Kidney (tissue), 14 donors: Measurements from ENCODE around the gene EIF2B5. TPM values are rescaled to one million over a fixed set of nuclear protein-coding genes. Genes with fewer than 3 reads are reported as not detected.

ENCODE experiments used
- DNase-seq, 5 donors: peaks; one replicate each; pipeline ENCODE4 v3.0.0-alpha.2; 2013 to 2020
- FAIRE-seq: peaks from 2 replicates; lab custom pipeline; 2012; peaks lifted over from hg19 to GRCh38; lab: Jason Lieb, UNC
- H3K27ac ChIP-seq, 2 donors: one replicate each; pipeline ENCODE4 v1.7.0; 2013; ENCODE audit warnings: low read depth in 2 of 2, low read length in 2 of 2, inconsistent platforms in 1 of 2
- H3K27me3 ChIP-seq: one replicate; pipeline ENCODE4 v1.7.1; 2013; ENCODE audit warnings: low read length, inconsistent platforms; ENCODE audit not compliant: control insufficient read depth, insufficient read depth
- H3K36me3 ChIP-seq, 3 donors: one replicate each; pipeline versions ENCODE4 v1.7.0 to v1.7.1; 2013; ENCODE audit warnings: low read length in 3 of 3, control low read depth in 1 of 3, inconsistent platforms in 1 of 3; ENCODE audit not compliant: insufficient read depth in 3 of 3, control insufficient read depth in 2 of 3
- H3K4me1 ChIP-seq, 3 donors: one replicate each; pipeline versions ENCODE4 v1.7.0 to v1.7.1; 2013; ENCODE audit warnings: low read length in 3 of 3, inconsistent platforms in 1 of 3, low read depth in 1 of 3; ENCODE audit not compliant: control insufficient read depth in 2 of 3, insufficient read depth in 2 of 3
- H3K4me3 ChIP-seq, 3 donors: one replicate each; pipeline versions ENCODE4 v1.7.0 to v1.8.1; 2013; ENCODE audit warnings: low read length in 3 of 3, control low read depth in 1 of 3, inconsistent platforms in 1 of 3
- H3K9ac ChIP-seq, 3 donors: one replicate each; pipeline versions ENCODE4 v1.7.0 to v1.7.1; 2013; ENCODE audit warnings: low read length in 3 of 3, control low read depth in 1 of 3, inconsistent platforms in 1 of 3
- H3K9me3 ChIP-seq, 3 donors: one replicate each; pipeline versions ENCODE4 v1.7.0 to v1.7.1; 2013; ENCODE audit warnings: low read length in 3 of 3, control low read depth in 1 of 3, inconsistent platforms in 1 of 3; ENCODE audit not compliant: control insufficient read depth in 2 of 3, insufficient read depth in 1 of 3
- CTCF ChIP-seq: IDR thresholded peaks from 3 replicates; pipeline ENCODE4 v1.5.1; 2012; ENCODE audit warnings: mild to moderate bottlenecking, moderate library complexity, borderline replicate concordance; ENCODE audit not compliant: insufficient read depth; ENCODE audit errors: extremely low read depth
- intact Hi-C: fragments of 100-400 bp; cut with DNase I; formaldehyde crosslinking; loops from one replicate; pipeline ENCODE4 v1.11.1; 2022
- polyA plus RNA-seq: library from polyadenylated mRNA; stranded (reverse); fragments of 350-450 nt; fragmentation: Illumina TruSeq; extraction: RNeasy Lipid Tissue Mini Kit (QIAGEN cat#74804); gene quantifications from one replicate; pipeline ENCODE4 v1.2.3, GENCODE V29; 2014; ENCODE audit warnings: low read depth, low replicate concordance; ENCODE audit not compliant: insufficient read depth
- total RNA-seq: library from RNA; stranded (reverse); fragmentation: NEBNext Ultra II Directional; extraction: Animal tissue kit (Norgen Biotek cat#: 25700); gene quantifications from one replicate; pipeline ENCODE4 v1.2.1, GENCODE V29; 2021
- donor health status: control.
- donor health status: control.
- donor health status: control.
- donor health status: control.
- donor health status: control.
- donor health status: DM: yes; HTN: yes; CAD: no.
- donor health status: Normal renal cell carcinoma (clear cell type).

EIF2B5 gene
- total and polyA plus RNA-seq, 2 donors from 2014 or later, result 36.9 to 37.0 TPM

- no peaks in the 10 kb centered on the region for H3K4me1 ChIP-seq
- TF ChIP-seq CTCF, result no peak
- no peak overlapping the region for H3K4me3 ChIP-seq
- no peaks in the 10 kb centered on the region for H3K36me3 ChIP-seq
- FAIRE-seq (no peak), DNase-seq (no peak)
- H3K9me3 ChIP-seq, result no peaks in the 10 kb centered on the region
- no peaks in the 10 kb centered on the region for H3K27me3 ChIP-seq
- no peak overlapping the region for H3K9ac ChIP-seq
- no peak overlapping the region for H3K27ac ChIP-seq
- intact Hi-C loops, result no loop called here
These were observed 9.2 kb upstream of the EIF2B5 start for GRCh38 chr3:184126006-184126405.

GRCh38 chr3:184129012-184129411 is 6.1 kb upstream of the EIF2B5 start:
- no peaks in the 10 kb centered on the region for H3K36me3 ChIP-seq
- no peak for TF ChIP-seq CTCF
- H3K27me3 ChIP-seq, result no peaks in the 10 kb centered on the region
- no peaks in the 10 kb centered on the region for H3K9me3 ChIP-seq
- no peak overlapping the region for H3K27ac ChIP-seq
- H3K9ac ChIP-seq, result no peak overlapping the region
- intact Hi-C loops, result no loop called here
- H3K4me1 ChIP-seq, result peaks cover 0 to 3% (median 0%) of the 10 kb centered on the region in 3 donors
- DNase-seq (peak in 2 of 5 donors; percentile 11 to 42), FAIRE-seq (no peak)
- H3K4me3 ChIP-seq, result no peak overlapping the region

GRCh38 chr3:184132945-184133344 is 2.2 kb upstream of the EIF2B5 start:
- TF ChIP-seq CTCF, result no peak
- Histone ChIP-seq H3K36me3 (peaks cover 0 to 4% (median 0%) of the 10 kb centered on the region in 3 donors), H3K27ac (no peak overlapping the region), H3K9ac (no peak overlapping the region), H3K9me3 (no peaks in the 10 kb centered on the region), H3K4me3 (no peak overlapping the region), H3K4me1 (peaks cover 5 to 15% (median 14%) of the 10 kb centered on the region in 3 donors), H3K27me3 (no peaks in the 10 kb centered on the region)
- FAIRE-seq (no peak), DNase-seq (no peak)
- intact Hi-C loops, result no loop called here
